Stimulated activated CD8-positive, alpha-beta memory T cell treated with anti-CD3 and anti-CD28 coated beads, Interleukin-7, amount 100 ng/mL, for 1 hour (primary cell): ENCODE data around the gene LMOD1.
"Not testable (repeated sequence)": the region's sequence is repeated elsewhere in the genome, so short reads cannot be mapped to it uniquely, and the experiment has no call there.

Experiments
- DNase-seq, 2 donors: peaks; one replicate each; pipeline ENCODE4 v3.0.0-alpha.2; 2020; ENCODE audit warnings: low read depth in 2 of 2

LMOD1 gene

GRCh38 chr1:201946224-201946908 lies at the start of gene LMOD1:
Gene LMOD1 (minus strand): TSS chr1:201946548. CDS start chr1:201946340, 208 bp downstream.
- DNase-seq: no peak

GRCh38 chr1:201990427-201990826 lies 44.1 kb upstream of the LMOD1 start:
- DNase-seq: no peak

DNA sequence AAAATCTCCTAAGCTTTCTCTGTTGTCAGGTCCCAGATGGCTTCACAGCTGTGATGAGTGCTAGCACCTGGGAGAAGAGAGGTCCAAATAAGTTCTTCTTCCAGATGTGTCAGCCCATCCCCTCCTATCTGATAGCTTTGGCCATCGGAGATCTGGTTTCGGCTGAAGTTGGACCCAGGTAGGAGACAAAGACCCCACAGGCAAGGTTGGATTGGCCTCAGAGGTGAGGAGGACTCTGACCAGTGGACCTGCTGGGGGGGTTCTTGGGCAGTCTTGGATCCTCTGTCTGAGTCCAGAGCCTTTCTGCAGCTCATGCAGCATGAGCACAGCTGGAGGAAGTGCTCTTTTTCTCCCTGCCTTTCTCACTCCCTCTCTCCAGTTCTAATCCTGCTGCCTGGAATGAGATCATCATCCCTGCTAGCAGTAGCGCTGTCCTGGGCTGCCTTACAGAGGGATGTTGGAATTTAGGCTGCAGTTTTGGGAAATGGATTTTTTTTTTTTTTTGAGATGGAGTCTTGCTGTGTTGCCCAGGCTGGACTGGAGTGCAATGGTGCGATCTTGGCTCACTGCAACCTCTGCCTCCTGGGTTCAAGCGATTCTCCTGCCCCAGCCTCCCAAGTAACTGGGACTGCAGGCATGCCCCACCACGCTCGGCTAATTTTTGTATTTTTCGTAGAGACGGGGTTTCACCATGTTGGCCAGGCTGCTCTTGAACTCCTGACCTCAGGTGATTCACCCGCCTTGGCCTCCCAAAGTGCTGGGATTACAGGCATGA lies 43.2 kb upstream of the LMOD1 start:
- no peak for DNase-seq

DNA sequence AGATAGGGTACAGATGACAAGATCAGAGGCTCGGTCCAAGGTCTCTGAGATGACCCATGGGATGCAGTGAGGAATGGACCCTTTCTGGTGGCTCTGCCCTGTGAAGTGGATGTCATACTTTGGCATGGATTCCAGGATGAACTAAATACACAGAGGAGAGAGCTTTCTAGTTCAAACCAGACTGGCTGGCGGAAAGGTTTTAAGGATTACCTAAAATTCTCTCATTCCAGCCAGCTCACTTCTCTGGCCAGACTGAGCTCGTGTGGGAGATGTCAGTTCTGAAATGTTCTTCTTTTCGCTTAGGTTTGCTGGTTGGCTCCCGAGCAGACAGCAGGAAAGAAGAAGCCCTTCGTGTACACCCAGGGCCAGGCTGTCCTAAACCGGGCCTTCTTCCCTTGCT lies 42.3 kb upstream of the LMOD1 start:
- DNase-seq: no peak

DNA sequence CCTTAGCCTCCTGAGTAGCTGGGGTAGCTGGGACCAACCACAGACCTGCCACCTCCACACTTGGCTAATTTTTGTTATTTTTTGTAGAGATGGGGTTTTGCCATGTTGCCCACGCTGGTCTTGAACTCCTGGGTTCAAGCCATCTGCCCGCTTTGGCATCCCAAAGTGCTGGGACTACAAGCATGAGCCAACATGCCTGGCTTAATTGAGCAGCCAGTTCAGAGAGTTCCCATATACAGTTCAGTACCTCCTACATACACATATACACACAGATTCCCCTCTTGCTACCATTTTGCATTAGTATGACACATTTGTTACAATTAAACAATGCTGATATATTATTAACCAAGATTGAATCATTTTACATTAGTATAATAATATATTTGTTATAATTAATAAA lies 39.0 kb upstream of the LMOD1 start:
- DNase-seq: no peak

- no peak for DNase-seq
Measured at GRCh38 chr1:201984446-201984845, 38.1 kb upstream of the LMOD1 start.

- DNase-seq: no peak
Measured at GRCh38 chr1:201983380-201983805, 37.0 kb upstream of the LMOD1 start.

GRCh38 chr1:201982623-201983379 lies 36.5 kb upstream of the LMOD1 start, which contains the start of gene RNPEP:
Gene RNPEP (plus strand): TSS chr1:201982648. CDS start chr1:201982667, 19 bp downstream.
- DNase-seq: peak; percentile 10 to 21

DNA sequence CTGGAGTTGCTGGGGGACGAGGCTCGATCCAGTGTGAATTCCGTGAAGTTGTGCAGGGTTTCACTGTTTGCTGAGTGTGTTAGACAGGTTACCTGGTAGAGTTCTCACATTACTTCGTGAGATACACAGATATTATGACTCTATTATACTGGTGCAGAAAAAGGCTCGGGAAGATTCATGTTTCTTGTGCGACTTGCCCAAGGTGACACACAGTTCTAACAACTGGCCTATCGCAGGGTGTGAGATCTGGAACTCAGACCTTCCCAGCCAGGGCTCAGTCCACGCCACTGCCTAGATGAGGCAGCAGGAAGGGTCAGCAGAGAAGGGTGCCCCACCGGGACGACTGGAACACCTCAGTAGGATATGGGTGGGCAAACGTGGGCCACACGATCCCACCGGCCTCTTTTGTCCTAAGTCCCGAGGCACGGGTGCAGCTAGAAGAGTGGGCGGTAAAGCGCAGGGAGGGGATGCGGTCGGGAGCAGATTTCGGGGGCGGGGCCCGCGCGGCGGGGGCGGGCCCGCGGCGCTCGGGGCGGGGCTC lies 35.8 kb upstream of the LMOD1 start:
- DNase-seq: peak; percentile 44 to 57

GRCh38 chr1:201970334-201971159 lies 24.2 kb upstream of the LMOD1 start:
- no peak for DNase-seq

DNA sequence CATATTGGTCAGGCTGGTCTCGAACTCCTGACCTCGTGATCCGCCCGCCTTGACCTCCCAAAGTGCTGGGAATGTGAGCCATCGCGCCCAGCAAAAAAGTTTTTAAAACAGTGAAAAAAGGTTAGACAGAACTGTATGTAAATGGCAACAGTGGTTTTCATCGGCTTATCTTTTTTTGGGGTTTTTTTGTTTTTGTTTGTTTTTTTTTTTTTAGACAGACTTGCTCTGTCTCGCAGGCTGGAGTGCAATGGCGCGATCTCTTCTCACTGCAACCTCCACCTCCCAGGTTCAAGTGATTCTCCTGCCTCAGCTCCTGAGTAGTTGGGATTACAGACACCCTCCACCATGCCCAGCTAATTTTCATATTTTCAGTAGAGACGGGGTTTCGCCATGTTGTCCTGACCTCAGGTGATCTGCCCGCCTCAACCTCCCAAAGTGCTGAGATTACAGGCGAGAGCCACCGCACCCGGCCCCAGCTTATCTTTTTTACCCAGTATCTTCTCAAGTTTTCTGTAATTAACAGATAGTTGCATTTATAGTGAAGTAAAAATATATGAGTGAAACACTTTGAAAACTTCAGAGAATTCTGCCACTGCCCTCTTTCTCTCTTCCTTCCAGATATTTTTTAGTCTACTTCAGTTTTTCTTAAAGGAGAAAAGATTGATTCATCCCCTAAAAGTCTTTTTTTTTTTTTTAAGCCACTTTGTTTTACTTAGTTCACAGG lies 22.0 kb upstream of the LMOD1 start:
- no peak for DNase-seq

- no peak for DNase-seq
Measured at GRCh38 chr1:201966171-201966570, 19.8 kb upstream of the LMOD1 start.

DNA sequence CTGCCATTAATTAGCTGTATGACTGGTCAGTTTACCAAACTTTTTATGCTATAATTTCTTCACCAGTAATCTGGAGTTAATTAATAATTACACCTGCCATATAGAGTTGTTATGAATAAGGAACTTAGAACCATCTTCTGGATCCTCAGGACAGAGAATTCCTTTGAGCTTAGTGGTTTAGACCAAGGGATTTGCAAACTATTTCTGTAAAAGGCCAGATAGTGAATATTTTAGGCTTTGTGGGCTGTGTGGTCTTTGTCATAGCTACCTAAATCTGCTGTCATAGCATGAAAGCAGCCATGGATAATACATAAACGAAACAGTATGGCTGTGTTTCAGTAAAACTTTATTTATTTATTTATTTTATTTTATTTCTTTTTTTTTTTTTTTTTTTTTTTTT lies 17.9 kb upstream of the LMOD1 start:
- no peak for DNase-seq

DNA sequence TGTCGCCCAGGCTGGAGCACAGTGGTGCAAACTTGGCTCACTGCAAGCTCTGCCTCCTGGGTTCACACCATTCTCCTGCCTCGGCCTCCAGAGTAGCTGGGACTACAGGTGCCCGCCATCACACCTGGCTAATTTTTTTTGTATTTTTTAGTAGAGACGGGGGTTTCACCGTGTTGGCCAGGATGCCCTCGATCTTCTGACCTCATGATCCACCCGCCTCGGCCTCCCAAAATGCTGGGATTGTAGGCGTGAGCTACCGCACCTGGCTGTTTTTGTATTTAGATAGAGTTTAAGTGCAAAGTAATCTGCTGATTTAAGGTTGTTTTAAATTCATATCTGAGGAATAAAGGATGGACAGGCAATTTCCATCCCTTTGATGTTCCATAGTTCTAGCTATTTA lies 16.0 kb upstream of the LMOD1 start:
- DNase-seq: not testable (repeated sequence)

GRCh38 chr1:201958348-201958747 lies 12.0 kb upstream of the LMOD1 start:
- no peak for DNase-seq

DNA sequence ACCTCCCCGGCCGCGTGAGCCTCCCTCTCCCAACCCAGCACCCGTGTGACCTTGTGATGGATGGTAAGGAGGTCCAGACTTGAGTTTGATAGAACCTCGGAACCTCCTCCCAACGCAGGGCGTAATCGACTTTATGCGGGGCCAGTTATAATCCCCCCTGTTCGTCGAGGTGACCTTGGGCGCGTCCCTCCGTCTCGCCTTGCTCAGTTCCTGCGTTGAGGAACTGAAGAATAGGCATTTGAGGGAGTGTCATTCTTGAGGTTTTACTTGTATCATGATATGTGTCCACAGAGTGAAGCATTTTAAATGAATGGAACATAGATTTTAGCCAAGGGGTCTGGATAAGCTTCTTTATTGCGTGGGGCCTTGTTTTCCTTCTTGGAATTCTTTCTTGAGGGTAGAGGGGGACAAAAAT lies 9.4 kb upstream of the LMOD1 start:
- DNase-seq: no peak

- peak; percentile 84 to 89 for DNase-seq
Measured at GRCh38 chr1:201955009-201955728, 8.8 kb upstream of the LMOD1 start, which contains the start of gene TIMM17A. Gene TIMM17A (plus strand): TSS chr1:201955503. CDS start chr1:201955527, 24 bp downstream.

- DNase-seq: no peak
Measured at GRCh38 chr1:201954263-201955008, 8.1 kb upstream of the LMOD1 start.

DNA sequence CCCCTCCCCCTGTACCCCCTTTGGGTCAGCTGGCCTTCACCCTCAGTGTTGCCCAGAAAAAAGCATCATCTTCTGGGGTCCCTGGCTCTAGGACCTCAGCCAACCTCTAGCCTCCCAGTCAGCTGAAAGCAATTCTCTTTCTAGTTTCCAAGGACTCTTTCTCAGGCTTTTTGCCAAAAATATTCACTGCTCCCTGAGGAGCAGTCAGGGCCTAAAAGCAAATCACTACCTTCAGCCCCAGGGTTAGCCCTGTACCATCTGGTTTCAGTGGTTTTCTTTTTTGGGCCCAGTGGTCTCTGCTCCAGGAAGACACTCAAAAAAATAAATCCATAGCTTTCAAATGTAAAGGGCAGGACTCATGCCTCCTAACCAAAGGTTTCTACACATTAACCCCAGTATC lies 3.1 kb upstream of the LMOD1 start:
- DNase-seq: no peak
